ENCODE measurements around the gene TMTC1. TPM values are rescaled to one million over a fixed set of nuclear protein-coding genes. Genes with fewer than 3 reads are reported as not detected.

Gene TMTC1
- total and polyA plus RNA-seq, 4 experiments from 2014 or later, result not detected

DNA sequence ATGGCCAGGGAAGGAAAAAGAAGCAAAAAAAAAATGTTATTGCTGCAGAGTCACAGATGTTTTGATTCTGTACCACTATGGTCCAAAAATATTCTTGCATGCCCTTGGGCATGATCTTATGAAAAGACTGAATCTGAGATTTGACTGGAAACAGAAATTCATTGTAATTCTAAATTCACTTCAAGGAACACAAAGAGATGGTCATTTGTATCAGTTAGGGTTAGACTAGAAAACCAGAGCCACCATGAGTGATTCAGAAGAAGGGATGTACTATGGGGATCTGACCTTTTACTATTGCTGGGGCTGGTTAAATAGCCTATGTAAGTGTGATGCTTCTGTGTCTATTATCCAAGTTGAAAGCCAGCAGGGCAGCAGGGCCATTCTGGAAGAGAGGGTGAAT lies 5.2 kb downstream of the TMTC1 start:
- Histone ChIP-seq H3K27me3 (ENCODE audit: insufficient read depth, low read length) (peaks cover 3% of the 10 kb centered on the region), H3K4me1 (ENCODE audit: insufficient read depth, low read length) (peaks cover 3% of the 10 kb centered on the region), H3K9me3 (ENCODE audit: control insufficient read depth in 1 of 2, low read length in 2 of 2) (no peaks in the 10 kb centered on the region), H3K36me3 (ENCODE audit: insufficient read depth, low read length) (no peaks in the 10 kb centered on the region), H3K4me3 (ENCODE audit: low read length in 2 of 2) (no peak overlapping the region), H3K27ac (ENCODE audit: low read depth, low read length) (no peak overlapping the region)
- peaks cover 5 to 31% (median 14%) of the 10 kb centered on the region in 8 donors for H3K9me3 Mint-ChIP-seq
- ChIA-PET CTCF (ENCODE audit: partially characterized antibody) (no interaction called here), POLR2A (ENCODE audit: partially characterized antibody) (no interaction called here)
- H3K27me3 Mint-ChIP-seq, result peaks cover 17 to 26% of the 10 kb centered on the region in 2 donors
- no peak overlapping the region for H3K4me3 Mint-ChIP-seq
- intact Hi-C loops (cut with micrococcal nuclease), result no loop called here
- no peaks in the 10 kb centered on the region for H3K36me3 Mint-ChIP-seq
- H3K4me1 Mint-ChIP-seq, result peaks cover 0 to 9% (median 4%) of the 10 kb centered on the region in 4 donors
- no peak overlapping the region for H3K27ac Mint-ChIP-seq
- no peak for DNase-seq

DNA sequence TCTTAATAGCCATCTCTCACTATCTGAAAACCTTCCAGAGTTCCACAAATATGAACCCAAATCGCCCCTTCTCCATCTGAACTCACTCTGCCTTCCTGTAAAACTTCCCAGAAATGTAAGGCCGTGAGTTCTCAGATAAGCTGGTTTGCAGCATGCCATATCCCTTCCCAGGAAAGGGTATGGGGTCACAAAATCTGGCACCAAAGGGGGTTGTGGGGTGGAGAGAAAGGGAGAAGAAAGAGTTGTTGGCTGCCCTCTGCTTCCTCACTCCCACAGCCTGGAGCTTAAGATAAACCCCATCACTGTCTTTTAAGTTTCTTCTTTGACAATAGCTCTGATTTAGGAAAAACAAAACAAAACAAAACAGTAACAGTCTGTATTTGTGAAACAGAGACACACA lies 10.7 kb downstream of the TMTC1 start:
- DNase-seq, result no peak
- peaks cover 2 to 3% of the 10 kb centered on the region in 2 donors for H3K27me3 Mint-ChIP-seq
- H3K27ac Mint-ChIP-seq, result no peak overlapping the region
- no peaks in the 10 kb centered on the region for H3K9me3 ChIP-seq (ENCODE audit: control insufficient read depth in 1 of 2, low read length in 2 of 2)
- ChIA-PET POLR2A (ENCODE audit: partially characterized antibody) (no interaction called here), CTCF (ENCODE audit: partially characterized antibody) (no interaction called here)
- H3K4me1 Mint-ChIP-seq, result no peaks in the 10 kb centered on the region
- no peak overlapping the region for H3K27ac ChIP-seq (ENCODE audit: low read depth, low read length)
- intact Hi-C loops (cut with micrococcal nuclease), result no loop called here
- H3K4me3 Mint-ChIP-seq, result no peak overlapping the region
- H3K9me3 Mint-ChIP-seq, result peaks cover 2 to 16% (median 12%) of the 10 kb centered on the region in 8 donors
- no peaks in the 10 kb centered on the region for H3K36me3 Mint-ChIP-seq
- H3K27me3 ChIP-seq (ENCODE audit: insufficient read depth, low read length), result no peaks in the 10 kb centered on the region
- H3K4me3 ChIP-seq (ENCODE audit: low read length in 2 of 2), result no peak overlapping the region
- no peaks in the 10 kb centered on the region for H3K4me1 ChIP-seq (ENCODE audit: insufficient read depth, low read length)
- no peaks in the 10 kb centered on the region for H3K36me3 ChIP-seq (ENCODE audit: insufficient read depth, low read length)

DNA sequence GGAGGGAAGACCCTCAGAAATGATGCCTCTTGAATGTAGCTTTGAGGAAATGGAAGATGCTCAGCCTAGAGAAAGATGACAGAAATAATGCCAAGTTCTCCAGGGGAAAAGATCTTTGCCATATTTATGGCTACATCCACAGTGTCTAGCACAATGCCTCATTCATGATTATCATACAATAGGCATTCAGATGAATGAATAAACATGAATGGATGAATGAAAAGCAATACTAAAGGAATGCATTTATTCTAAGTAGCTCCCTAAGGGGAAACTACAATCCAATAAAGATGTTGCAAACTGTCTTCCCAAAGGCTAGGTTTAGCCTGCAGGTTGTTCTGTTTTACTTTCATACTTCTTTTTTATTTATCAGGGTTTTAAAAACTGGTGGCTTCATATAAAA lies 12.0 kb downstream of the TMTC1 start:
- H3K9me3 Mint-ChIP-seq, result peaks cover 2 to 14% (median 10%) of the 10 kb centered on the region in 8 donors
- H3K27me3 Mint-ChIP-seq, result peaks cover 2% of the 10 kb centered on the region in 2 donors
- H3K4me3 Mint-ChIP-seq, result no peak overlapping the region
- Histone ChIP-seq H3K4me1 (ENCODE audit: insufficient read depth, low read length) (no peaks in the 10 kb centered on the region), H3K27ac (ENCODE audit: low read depth, low read length) (no peak overlapping the region), H3K36me3 (ENCODE audit: insufficient read depth, low read length) (no peaks in the 10 kb centered on the region), H3K4me3 (ENCODE audit: low read length in 2 of 2) (no peak overlapping the region), H3K9me3 (ENCODE audit: control insufficient read depth in 1 of 2, low read length in 2 of 2) (no peaks in the 10 kb centered on the region), H3K27me3 (ENCODE audit: insufficient read depth, low read length) (no peaks in the 10 kb centered on the region)
- CTCF ChIA-PET (ENCODE audit: partially characterized antibody), result no interaction called here
- no peak for DNase-seq
- POLR2A ChIA-PET (ENCODE audit: partially characterized antibody), result no interaction called here
- intact Hi-C loops (cut with micrococcal nuclease), result no loop called here
- H3K36me3 Mint-ChIP-seq, result no peaks in the 10 kb centered on the region
- no peak overlapping the region for H3K27ac Mint-ChIP-seq
- no peaks in the 10 kb centered on the region for H3K4me1 Mint-ChIP-seq

DNA sequence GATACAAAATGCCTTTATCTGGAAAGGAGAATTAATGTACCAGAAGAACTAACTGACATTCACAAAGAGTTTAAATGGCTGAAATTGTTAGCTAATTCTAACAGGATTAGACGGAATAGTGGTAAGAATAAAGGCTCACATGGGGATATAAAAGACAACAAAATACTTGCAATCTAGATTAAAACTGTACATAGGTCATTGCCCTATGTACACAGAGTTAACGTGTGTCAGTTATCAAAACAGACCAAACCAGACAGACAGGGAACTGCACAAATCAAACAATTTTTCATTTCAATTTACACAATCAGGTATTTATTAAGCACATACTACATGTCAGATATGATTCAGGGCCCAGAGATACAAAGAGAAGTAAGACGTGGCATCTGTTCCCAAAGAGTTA lies 12.6 kb downstream of the TMTC1 start:
- ChIA-PET CTCF (ENCODE audit: partially characterized antibody) (no interaction called here), POLR2A (ENCODE audit: partially characterized antibody) (no interaction called here)
- H3K27me3 ChIP-seq (ENCODE audit: insufficient read depth, low read length), result no peaks in the 10 kb centered on the region
- Mint-ChIP-seq H3K27ac (no peak overlapping the region), H3K4me3 (no peak overlapping the region), H3K36me3 (no peaks in the 10 kb centered on the region), H3K4me1 (no peaks in the 10 kb centered on the region), H3K27me3 (peaks cover 0 to 2% of the 10 kb centered on the region in 2 donors), H3K9me3 (peaks cover 2 to 14% (median 9%) of the 10 kb centered on the region in 8 donors)
- intact Hi-C loops (cut with micrococcal nuclease), result no loop called here
- no peaks in the 10 kb centered on the region for H3K4me1 ChIP-seq (ENCODE audit: insufficient read depth, low read length)
- no peaks in the 10 kb centered on the region for H3K36me3 ChIP-seq (ENCODE audit: insufficient read depth, low read length)
- no peak overlapping the region for H3K4me3 ChIP-seq (ENCODE audit: low read length in 2 of 2)
- DNase-seq, result no peak
- no peak overlapping the region for H3K27ac ChIP-seq (ENCODE audit: low read depth, low read length)
- no peaks in the 10 kb centered on the region for H3K9me3 ChIP-seq (ENCODE audit: control insufficient read depth in 1 of 2, low read length in 2 of 2)

DNA sequence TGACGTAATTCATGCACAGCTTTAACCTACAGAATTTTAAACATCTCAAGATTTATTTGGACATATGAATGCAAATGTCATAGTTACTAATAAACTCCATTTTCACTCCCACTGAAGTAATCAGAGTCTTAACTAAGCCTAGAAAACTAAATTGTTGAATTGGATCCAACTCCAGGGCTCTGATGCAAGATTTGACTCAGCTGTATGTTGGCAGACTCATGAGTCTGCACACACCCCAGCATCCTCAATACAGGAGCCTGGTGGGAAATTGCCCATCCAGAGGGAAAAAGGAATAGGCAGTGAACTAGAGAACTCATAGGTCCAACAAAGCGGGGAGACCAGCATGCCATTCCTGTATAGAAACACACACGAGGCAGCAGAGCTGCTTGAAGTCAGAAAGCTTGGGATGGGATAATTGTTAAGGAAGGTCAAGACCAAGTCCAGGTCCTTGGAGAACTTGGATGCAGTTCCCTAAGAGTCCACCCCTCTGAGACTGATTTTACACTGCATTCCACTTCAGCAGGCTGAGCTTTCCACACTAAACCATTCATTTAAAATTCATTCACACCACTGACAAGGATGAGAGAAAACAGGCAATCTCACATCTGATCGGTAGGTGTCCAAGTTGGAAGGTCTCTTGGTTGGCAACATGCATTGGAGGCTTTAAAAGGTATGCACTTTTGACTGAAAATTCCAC lies 14.4 kb downstream of the TMTC1 start:
- Mint-ChIP-seq H3K36me3 (no peaks in the 10 kb centered on the region), H3K27me3 (no peaks in the 10 kb centered on the region), H3K9me3 (peaks cover 0 to 4% (median 0%) of the 10 kb centered on the region in 8 donors), H3K4me3 (no peak overlapping the region), H3K4me1 (no peaks in the 10 kb centered on the region), H3K27ac (no peak overlapping the region)
- H3K36me3 ChIP-seq (ENCODE audit: insufficient read depth, low read length), result no peaks in the 10 kb centered on the region
- POLR2A ChIA-PET (ENCODE audit: partially characterized antibody), result no interaction called here
- H3K9me3 ChIP-seq (ENCODE audit: control insufficient read depth in 1 of 2, low read length in 2 of 2), result no peaks in the 10 kb centered on the region
- H3K27me3 ChIP-seq (ENCODE audit: insufficient read depth, low read length), result no peaks in the 10 kb centered on the region
- CTCF ChIA-PET (ENCODE audit: partially characterized antibody), result no interaction called here
- no peak overlapping the region for H3K4me3 ChIP-seq (ENCODE audit: low read length in 2 of 2)
- no peaks in the 10 kb centered on the region for H3K4me1 ChIP-seq (ENCODE audit: insufficient read depth, low read length)
- DNase-seq, result no peak
- intact Hi-C loops (cut with micrococcal nuclease), result no loop called here
- no peak overlapping the region for H3K27ac ChIP-seq (ENCODE audit: low read depth, low read length)

DNA sequence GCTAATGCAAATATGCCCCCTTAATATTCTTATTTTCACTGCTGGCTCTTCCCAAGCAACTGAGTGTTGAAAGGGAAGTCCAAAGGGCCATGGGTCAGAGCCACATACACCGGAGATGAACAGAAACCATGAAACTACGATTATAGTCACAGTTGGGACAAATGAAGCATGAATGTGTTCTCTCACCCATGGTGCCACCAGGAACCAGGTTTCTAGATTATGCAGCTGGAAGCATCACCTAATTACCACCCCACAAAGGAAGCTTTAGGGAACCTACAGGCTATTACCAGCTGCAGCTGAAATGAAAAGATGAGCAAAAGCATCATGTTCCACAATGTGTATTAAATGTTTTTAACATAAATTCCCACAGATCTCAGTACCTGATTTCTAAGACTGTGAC lies 15.4 kb downstream of the TMTC1 start:
- CTCF ChIA-PET (ENCODE audit: partially characterized antibody), result no interaction called here
- intact Hi-C loops (cut with micrococcal nuclease), result no loop called here

DNA sequence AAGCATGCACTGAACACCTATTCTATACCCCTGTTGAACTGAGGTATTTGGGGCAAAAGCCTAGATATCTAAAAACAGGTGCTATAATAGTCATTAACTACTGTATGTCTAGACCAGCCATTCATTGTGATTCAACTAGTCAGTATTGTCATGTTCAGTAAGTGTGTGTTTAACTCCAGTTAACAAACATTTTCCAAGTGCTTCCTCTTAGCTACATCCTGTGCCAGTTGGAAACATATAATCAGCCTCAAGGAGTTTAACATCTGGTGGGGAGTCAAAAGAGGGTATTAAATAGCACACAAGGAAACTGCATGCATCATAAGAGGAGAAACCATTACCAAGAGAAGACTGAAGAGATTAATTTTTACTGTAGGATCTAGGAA lies 20.4 kb downstream of the TMTC1 start:
- Histone ChIP-seq H3K36me3 (ENCODE audit: insufficient read depth, low read length) (no peaks in the 10 kb centered on the region), H3K4me1 (ENCODE audit: insufficient read depth, low read length) (no peaks in the 10 kb centered on the region), H3K9me3 (ENCODE audit: control insufficient read depth in 1 of 2, low read length in 2 of 2) (no peaks in the 10 kb centered on the region), H3K27ac (ENCODE audit: low read depth, low read length) (no peak overlapping the region), H3K27me3 (ENCODE audit: insufficient read depth, low read length) (no peaks in the 10 kb centered on the region), H3K4me3 (ENCODE audit: low read length in 2 of 2) (no peak overlapping the region)
- H3K4me1 Mint-ChIP-seq, result no peaks in the 10 kb centered on the region
- CTCF ChIA-PET (ENCODE audit: partially characterized antibody), result no interaction called here
- H3K27me3 Mint-ChIP-seq, result no peaks in the 10 kb centered on the region
- intact Hi-C loops (cut with micrococcal nuclease), result no loop called here
- no peak for DNase-seq
- no peaks in the 10 kb centered on the region for H3K9me3 Mint-ChIP-seq
- no peak overlapping the region for H3K27ac Mint-ChIP-seq
- H3K36me3 Mint-ChIP-seq, result no peaks in the 10 kb centered on the region
- POLR2A ChIA-PET (ENCODE audit: partially characterized antibody), result no interaction called here
- no peak overlapping the region for H3K4me3 Mint-ChIP-seq

More for the DNA sequence above, 15.4 kb downstream of the TMTC1 start:
- H3K4me3 ChIP-seq (ENCODE audit: low read length in 2 of 2), result no peak overlapping the region
- Mint-ChIP-seq H3K36me3 (no peaks in the 10 kb centered on the region), H3K9me3 (no peaks in the 10 kb centered on the region), H3K27me3 (no peaks in the 10 kb centered on the region), H3K27ac (no peak overlapping the region), H3K4me1 (no peaks in the 10 kb centered on the region), H3K4me3 (no peak overlapping the region)
- H3K4me1 ChIP-seq (ENCODE audit: insufficient read depth, low read length), result no peaks in the 10 kb centered on the region
- H3K27ac ChIP-seq (ENCODE audit: low read depth, low read length), result no peak overlapping the region
- POLR2A ChIA-PET (ENCODE audit: partially characterized antibody), result no interaction called here
- no peaks in the 10 kb centered on the region for H3K36me3 ChIP-seq (ENCODE audit: insufficient read depth, low read length)
- H3K27me3 ChIP-seq (ENCODE audit: insufficient read depth, low read length), result no peaks in the 10 kb centered on the region
- H3K9me3 ChIP-seq (ENCODE audit: control insufficient read depth in 1 of 2, low read length in 2 of 2), result no peaks in the 10 kb centered on the region
- no peak for DNase-seq
